Superior temporal gyrus (tissue), 1 donor: Measurements from ENCODE around the gene TAS2R13.

ENCODE experiments used
- DNase-seq: peaks from one replicate; pipeline ENCODE4 v3.0.0-alpha.2; 2016; ENCODE audit errors: extremely low spot score

Gene TAS2R13, protein sequence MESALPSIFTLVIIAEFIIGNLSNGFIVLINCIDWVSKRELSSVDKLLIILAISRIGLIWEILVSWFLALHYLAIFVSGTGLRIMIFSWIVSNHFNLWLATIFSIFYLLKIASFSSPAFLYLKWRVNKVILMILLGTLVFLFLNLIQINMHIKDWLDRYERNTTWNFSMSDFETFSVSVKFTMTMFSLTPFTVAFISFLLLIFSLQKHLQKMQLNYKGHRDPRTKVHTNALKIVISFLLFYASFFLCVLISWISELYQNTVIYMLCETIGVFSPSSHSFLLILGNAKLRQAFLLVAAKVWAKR

DNA sequence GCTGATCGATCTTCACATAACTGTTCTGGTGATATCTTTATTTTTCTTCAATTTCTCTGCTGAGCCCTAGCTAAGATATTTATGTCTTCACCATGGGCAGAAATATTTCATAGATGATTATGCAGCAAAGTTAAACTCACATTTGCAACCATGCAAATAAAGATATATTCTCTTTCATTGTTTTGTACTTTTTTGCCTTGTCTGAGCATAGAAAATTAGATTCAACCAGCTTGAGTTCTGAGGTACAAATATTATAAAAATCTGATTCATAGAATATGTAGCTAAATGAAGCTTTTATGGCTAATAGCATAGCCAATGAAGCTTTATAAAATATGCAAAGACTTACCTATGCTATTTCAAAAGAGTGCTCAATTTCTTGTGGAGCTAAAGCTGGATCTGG is at the start of gene TAS2R13:
TSS of gene TAS2R13 (minus strand) at position 101 of the 400 bp plus-strand sequence. CDS start 264 bp downstream, outside the sequence.
- no peak for DNase-seq

DNA sequence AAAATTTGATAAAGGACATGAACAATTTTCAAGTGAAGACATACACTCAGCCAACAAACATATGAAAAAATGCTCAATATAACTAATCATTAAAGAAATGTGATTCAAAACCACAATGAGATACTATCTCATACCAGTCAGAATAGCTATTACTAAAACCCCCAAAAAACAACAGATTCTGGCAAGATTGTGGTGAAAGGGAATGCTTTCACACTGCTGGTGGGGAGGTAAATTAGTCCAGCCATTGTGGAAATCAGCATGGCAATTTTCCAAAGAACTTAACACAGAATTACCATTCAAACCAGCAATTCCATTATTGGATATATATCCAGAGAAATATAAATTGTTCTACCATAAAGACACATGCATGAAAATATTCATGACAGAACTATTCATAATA is 48.4 kb upstream of the TAS2R13 start:
- DNase-seq: no peak

DNA sequence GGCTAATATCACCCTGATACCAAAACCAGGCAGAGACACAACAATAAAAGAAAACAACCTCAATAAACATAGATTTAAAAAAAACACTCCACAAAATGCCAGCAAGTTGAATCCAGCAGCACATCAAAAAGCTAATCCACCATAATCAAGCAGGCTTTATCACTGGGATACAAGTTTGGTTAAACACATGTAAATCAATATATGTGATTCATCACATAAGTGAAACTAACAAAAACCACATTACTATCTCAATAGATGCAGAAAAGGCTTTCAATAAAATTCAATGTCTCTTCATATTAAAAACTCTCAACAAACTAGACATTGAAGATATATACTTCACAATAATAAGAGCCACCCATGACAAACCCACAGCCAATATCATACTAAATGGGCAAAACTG is 46.7 kb upstream of the TAS2R13 start:
- DNase-seq: no peak

DNA sequence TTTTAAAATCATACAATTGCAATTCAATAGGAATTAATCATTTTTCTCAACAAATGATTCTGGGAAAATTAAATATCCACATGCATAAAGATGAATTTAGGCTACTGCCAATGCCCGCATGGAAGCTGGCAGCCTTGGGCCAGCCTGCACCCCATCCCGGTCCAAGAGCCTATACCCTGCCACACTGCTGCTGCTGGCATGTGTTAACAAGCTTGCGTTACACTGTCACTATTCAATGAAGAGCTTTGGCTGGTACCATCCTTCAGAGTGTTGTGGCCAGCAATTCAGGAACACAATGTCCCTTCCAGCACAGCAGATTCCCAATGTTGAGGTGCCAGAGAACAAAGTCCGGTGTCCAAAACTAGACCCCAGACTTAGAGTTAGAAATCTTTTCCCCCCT is 43.3 kb upstream of the TAS2R13 start:
- peak; percentile 57 for DNase-seq

DNA sequence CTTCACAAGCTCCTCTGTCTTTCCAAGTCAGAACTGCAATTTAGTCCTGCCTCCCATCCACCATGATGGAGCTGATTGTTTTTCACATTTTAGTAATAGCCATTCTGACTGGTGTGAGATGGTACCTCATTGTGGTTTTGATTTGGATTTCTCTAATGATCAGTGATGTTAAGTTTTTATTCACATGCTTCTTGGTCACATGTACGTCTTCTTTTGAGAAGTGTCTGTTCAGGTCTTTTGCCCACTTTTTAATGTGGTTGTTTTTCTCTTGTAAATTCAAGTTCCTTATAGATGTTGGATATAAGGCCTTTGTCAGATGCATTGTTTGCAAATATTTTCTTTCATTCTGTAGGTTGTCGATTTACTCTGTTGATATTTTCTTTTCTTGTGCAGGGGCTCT is 33.8 kb upstream of the TAS2R13 start:
- no peak for DNase-seq

DNA sequence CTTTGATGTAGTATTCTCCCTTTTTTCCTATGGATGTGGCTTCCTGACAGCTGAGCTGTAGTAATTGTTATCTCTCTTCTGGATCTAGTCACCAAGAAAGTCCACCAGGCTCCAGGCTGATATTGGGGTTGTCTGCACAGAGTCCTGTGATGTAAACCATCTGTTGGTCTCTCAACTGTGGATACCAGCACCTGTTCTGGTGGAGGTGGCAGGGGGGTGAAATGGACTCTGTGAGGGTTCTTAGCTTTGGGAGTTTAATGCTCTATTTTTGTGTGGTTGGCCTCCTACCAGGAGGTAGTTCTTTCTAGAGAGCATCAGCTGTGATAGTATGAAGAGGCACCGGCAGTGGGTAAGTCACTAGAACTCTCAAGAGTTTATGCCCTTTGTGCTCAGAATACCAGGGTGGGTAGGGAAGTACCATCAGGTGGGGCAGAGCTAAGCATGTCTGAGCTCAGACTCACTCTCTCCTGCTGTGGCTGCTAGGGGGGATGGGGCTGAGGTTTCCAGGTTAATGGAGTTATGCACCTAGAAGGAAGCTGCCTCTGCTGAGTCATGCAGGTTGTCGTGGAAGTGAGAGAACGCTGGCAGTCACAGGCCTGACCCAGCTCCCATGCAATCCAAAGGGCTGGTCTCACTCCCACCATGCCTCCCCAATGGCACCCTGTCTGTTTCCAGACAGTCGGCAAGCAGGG is 32.7 kb upstream of the TAS2R13 start:
- no peak for DNase-seq

DNA sequence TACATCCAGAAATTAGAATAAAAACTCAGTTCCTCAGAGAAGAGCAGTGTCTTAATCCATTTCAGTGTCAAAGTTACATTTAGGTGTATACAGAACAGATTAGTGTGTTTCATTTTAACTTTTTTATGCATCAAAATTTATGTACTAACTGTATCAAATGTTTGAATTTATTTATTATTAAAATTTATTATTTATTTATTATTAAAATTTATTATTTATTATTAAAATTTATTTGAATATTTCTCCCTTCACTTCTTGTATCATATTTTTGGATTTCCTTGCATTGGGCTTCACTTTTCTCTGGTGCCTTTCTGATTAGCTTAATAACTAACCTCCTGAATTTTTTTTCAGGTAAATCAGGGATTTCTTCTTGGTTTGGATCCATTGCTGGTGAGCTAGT is 32.0 kb upstream of the TAS2R13 start:
- no peak for DNase-seq

DNA sequence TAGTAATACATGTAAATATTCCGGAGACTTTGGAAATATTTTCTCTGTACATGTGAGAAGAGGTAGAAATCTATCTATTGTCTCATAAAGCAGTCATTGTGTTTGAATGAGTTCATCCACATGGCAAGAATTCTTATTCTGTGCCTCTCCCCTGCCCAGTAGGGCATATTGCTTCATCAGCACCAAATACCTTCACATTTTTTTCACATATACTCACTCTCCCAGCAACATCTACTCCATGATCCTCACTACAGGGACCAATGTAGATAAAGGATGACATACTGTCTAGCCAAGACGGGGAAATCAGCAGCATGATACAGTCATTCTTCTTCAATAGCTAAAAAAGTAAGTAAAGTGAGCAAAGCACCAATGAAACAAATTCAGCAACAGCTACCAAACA is 31.0 kb upstream of the TAS2R13 start:
- no peak for DNase-seq

DNA sequence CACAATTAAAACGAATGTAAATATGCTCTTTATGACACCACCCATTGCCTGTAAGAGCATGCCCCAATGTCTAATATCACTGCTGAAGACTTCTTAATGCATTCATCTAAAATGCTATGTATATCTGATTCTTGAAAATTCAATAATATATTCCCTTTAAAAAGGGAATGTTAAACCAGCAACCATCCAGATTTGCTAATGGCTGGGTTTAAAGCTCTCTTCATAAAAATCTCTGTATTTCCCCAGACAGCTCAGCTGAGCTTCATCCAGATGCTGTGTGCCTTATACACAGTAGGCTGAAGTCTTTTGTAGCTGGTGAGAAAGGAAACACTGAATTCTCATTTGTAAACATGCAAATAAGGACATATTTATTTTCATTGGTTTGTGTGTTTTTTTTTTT is 29.8 kb upstream of the TAS2R13 start, which contains the start of gene TAS2R14:
TSS of gene TAS2R14 (minus strand) at position 101 of the 400 bp plus-strand sequence. CDS start at position 45, 56 bp downstream.
- no peak for DNase-seq

DNA sequence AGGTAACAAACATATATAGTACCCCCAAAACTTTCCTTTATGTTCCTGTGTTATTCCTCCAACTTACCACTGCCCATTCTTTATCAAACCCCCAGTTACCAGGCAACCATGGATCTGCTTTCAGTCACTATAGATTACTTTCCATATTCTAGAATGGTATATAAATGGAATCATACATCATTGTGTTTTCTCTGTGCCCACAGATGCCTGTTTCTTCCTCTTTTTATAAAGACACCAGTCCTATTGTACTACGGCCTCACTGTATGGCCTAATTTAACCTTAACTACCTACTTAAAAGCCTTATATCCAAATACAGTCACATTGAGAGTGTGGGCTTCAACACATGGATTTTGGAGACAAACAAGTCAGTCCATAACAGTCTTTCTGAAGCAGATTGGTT is 27.1 kb upstream of the TAS2R13 start:
- DNase-seq: no peak

DNA sequence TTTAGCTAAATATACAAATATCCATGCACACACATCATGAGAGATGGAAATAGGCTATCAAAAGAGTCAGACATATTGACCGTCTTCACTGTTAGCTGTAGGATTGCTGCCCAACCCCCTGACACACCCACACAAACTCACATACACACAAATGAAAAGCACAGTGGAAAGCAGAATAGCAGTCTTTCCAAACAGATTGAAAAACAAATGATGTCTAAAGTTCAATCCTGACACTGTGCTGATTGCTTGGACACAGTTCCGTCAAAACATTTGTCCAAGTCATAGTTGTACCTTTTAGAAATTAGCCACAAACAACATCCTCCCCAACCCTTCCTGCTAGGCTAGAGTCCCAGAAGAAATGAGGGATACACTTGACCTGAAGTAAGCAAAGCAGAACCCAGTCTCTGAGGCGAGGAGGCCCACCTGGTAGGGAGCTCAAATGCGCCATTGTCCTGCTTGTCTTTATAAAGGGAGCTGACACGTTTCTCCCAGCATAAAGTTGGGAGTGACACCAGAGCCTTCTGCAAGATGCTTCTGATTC is 19.5 kb upstream of the TAS2R13 start, which contains the start of gene PRH2:
TSS of gene PRH2 (plus strand) at position 491 of the 541 bp plus-strand sequence. CDS start at position 529, 38 bp downstream.
- DNase-seq: no peak

DNA sequence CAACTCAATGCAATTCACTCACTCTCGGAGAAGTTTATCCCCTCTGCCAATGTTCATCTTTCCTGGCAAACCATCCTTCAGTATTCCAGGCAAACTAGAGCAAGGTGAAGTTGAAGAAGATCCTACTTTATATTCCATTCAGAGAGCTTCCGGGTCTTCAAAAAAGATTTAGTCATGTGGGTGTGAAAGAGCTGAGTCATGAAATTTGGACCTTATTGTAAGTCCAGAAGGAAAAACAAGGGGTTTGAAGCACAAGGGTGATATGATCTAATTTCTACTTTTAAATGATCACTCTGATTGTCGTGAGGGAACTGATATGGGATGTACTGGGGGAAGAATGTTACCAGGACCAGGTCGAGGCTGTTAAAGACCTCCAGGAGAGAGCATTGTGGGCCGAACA is 16.9 kb upstream of the TAS2R13 start:
- DNase-seq: no peak

DNA sequence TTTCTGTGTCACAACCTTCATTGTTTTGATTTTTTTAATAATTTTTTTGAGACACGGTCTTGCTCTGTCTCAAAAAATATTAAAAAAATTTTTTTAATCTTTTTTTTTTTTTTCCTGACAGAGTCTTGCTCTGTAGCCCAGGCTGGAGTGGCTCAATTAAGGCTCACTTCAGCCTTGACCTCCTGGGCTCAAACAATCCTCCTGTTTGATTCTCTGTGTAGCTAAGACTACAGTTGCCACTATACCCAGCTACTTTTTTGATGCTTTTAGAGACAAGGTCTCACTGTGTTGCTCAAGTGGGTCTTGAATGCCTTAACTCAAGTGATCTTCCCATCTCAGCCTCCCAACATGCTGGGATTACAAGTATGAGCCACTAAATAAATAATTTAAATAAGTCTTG is 10.4 kb upstream of the TAS2R13 start:
- no peak for DNase-seq

DNA sequence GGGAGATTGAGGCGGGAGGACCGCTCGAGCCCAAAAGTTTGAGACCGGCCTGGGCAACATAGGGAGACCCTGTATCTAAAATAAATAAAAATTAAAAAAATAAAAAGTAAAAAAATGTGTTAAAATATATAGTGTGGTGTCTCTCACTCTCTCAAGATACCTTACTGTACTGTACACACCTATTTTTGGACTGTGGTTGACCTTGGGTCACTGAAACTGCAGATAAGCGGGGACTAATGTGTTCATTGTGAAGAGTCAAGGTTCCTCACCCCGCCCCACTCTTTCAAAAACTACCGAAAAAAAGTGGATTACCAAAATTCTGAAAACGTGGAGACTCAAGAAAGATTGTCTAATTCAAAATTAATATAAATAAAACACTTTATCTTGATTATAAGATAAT is 1.0 kb upstream of the TAS2R13 start:
- DNase-seq: no peak

DNA sequence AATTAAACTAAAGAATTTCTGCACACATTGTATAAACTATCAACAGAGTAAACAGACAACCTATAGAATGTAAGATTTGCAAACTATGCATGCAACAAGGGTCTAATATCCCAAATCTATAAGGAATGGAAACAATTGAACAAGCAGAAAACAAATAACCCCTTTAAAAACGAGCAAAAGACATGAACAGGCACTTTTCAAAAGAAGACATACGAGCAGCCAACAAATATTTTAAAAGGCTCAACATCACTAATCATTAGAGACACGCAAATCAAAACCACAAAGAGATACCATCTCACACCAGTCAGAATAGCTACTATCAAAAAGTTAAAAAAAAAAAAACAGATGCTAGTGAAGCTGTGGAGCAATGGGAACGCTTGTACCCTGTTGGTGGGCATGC is 4.7 kb downstream of the TAS2R13 start:
- DNase-seq: no peak

DNA sequence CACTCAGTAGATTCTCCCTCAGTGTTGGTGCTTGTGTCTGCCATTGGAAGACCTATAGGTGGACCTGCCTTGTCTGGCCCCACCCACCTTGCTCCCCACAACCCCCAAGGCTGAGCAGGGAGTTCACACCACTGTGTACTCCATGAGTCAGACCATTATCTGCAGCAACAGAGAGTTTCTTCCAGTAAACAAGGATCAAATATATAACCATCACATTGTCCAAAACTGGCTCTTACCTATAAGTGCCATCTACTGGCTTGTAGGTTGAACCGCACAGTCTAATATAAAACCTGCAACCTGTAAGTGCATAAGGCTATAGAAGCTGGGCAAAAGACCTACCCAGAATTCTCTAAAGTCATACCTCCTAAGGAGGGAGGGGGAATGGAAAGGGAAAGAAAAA is 7.9 kb downstream of the TAS2R13 start:
- no peak for DNase-seq

DNA sequence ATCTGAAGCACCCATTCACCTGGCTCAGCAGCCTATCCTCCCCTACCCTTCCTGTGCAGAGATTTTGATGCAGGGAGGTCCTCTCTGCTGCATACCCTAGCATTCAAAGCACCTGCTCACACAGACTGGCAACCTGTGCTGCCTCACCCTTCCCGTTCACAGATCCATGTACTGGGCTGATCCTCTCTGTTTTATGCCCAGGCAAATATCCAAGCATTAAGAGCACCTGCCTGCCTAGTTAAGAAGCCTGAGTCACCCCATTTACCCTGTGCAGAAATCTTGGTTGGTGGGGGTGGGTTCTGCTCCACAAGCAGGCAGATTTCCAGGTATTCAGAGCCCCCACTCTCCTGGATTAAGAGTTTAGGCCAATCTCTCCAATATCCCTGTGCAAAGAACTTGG is 8.4 kb downstream of the TAS2R13 start:
- no peak for DNase-seq

DNA sequence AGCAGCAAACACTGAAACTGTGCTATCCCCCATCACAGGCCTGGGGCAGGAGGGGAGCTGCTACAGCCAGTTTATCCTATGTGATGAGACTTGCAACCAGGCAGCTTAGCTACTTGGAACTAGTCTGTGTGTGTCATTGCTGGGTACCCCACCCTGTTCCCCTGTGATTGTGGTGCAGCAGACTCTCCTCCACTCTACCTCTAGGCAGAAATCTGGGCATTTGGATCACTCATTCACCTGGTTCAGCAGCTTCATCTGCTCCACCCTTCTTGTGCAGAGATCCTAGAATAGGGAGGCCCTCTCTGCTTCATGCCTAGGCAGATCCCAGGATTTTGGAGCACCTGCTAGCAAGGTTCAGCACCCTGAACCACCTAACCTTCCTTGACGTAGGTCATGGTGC is 8.8 kb downstream of the TAS2R13 start:
- DNase-seq: no peak

DNA sequence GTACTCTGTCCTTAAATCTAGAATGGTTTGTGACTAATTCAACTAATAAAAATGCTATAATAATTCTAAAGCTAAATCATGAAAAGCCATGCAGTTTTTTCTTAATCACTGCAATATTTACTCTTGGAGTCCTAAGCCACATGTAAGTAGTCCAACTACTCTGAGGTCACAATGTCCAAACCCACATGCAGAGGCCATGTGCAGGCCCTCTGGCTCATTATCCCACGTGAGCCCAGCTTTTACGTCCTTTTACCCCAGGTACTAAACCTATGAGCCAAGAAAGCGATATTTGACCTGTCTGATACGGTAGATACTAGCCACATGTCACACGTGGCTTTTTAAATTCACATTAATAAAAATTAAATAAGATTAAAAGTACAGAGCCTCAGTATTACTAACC is 12.5 kb downstream of the TAS2R13 start:
- DNase-seq: no peak

DNA sequence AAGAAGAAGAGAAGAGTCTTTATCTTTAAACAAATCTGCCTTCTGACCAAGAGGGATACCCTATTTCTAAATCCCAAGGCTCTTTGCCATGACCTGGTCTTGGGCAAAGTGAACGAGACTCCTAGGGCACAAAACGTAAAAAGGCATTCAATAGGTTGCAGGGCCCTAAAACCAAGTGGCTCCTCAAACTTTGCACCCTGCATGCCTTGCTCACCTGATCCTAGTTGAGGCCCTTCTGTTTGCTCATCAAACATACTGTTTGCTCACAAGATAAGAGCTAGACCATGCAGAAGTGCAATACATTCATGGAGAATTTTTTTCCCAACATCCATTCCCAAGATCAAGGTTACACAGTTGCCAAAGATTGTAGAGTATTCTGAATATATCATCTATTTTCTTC is 17.4 kb downstream of the TAS2R13 start:
- DNase-seq: no peak

DNA sequence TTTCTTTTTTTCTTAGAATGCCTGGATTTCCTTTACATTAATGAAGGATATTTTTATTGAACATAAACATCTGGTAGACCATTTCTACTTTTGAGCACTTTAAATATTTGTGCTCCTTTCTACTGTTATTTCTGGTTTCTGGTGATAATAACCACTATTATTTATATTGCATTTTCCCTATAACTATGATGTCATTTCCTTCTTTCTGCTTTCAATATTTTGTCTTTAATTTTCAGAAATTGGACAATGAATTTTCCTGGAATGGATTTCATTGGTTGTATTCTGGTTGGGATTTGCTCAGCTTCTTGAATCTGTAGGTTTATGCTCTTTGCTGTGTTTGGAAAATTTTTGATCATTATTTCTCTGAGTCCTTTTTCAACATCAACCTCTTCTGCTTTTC is 20.1 kb downstream of the TAS2R13 start:
- DNase-seq: no peak

DNA sequence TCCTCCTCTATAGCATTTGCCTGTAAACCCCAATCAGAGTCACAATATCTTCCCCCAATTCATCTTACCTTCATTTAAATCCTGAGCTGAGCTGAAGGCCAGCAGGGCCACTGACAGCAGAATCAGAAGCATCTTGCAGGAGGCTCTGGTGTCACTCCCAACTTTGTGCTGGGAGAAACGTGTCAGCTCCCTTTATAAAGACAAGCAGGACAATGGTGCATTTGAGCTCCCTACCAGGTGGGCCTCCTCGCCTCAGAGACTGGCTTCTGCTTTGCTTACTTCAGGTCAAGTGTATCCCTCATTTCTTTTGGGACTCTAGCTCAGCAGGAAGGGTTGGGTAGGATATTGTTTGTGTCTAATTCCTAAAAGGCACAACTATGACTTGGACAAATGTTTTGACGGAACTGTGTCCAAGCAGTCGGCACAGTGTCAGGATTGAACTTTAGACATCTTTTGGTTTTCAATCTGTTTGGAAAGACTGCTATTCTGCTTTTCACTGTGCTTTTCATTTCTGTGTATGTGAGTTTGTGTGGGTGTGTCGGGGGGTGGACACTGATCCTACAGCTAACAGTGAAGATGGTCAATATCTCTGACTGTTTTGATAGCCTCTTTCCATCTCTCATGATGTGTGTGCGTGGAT is 25.2 kb downstream of the TAS2R13 start, which contains the start of gene PRH1:
TSS of gene PRH1 (minus strand) at position 170 of the 640 bp plus-strand sequence. CDS start at position 132, 38 bp downstream.
- no peak for DNase-seq
